Activated CD4-positive, alpha-beta T cell treated with anti-CD3 and anti-CD28 coated beads, Interleukin-2, amount 50 U/mL, for 48 hours (primary cell): ENCODE measurements around the gene UBE2R2.
"Not testable (repeated sequence)": the region's sequence is repeated elsewhere in the genome, so short reads cannot be mapped to it uniquely, and the experiment has no call there.

ENCODE experiments used
- DNase-seq, 2 experiments: peaks; one replicate each; pipeline ENCODE4 v3.0.0-alpha.2; 2020

UBE2R2 gene, protein sequence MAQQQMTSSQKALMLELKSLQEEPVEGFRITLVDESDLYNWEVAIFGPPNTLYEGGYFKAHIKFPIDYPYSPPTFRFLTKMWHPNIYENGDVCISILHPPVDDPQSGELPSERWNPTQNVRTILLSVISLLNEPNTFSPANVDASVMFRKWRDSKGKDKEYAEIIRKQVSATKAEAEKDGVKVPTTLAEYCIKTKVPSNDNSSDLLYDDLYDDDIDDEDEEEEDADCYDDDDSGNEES

DNA sequence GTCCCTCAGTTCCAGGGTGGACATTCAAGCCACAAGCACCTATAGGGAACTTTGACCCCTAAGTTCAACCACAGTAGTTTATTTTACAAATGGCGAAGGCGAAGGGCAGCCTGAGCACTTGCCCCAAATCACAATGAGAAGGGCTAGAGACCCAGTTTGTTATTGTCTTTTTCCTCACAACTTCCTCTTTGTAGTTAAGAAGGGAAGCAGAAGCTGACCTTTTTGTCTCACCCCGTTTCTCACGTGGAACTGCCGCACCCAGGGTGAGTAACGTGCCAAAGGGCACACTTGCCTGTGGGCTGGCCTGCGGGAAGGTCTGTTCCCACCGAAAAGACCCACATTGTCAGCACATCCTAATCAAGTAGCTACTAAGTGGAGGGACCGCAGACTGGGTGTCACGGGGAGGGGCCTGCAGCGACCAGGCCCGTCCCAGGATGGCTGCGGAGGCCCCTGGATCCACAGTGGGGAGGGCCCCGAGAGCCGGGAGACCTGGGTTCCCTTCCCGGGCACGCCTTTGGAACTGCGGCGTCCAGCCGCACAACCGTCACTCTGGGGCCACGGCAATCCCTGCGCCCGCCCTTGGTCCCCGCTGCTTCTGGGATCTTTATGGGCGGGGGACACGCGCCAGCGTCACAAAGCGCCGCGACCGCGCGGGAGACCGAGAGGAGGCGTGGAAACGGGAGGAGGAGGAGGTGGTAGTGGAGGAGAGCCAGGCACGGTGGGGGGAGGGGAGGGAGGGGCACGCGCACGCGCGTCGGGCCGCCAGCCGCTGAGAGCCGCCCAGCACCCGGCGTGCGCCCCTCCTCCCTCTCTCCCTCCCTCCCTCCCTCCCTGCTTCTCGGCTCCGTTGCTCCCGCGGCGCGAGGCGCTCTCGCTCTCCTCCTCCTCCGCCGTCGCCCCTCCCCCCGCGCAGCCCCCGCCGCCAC lies at the start of gene UBE2R2:
UBE2R2 (plus strand) TSS at position 834 of the 926 bp plus-strand sequence. CDS start 598 bp downstream, outside the sequence.
- DNase-seq: peak; percentile 92 to 94

- DNase-seq: not testable (repeated sequence)
These were observed 46.6 kb upstream of the UBE2R2 start for GRCh38 chr9:33770156-33770880.

GRCh38 chr9:33773135-33773534 lies 43.8 kb upstream of the UBE2R2 start:
- not testable (repeated sequence) for DNase-seq

DNA sequence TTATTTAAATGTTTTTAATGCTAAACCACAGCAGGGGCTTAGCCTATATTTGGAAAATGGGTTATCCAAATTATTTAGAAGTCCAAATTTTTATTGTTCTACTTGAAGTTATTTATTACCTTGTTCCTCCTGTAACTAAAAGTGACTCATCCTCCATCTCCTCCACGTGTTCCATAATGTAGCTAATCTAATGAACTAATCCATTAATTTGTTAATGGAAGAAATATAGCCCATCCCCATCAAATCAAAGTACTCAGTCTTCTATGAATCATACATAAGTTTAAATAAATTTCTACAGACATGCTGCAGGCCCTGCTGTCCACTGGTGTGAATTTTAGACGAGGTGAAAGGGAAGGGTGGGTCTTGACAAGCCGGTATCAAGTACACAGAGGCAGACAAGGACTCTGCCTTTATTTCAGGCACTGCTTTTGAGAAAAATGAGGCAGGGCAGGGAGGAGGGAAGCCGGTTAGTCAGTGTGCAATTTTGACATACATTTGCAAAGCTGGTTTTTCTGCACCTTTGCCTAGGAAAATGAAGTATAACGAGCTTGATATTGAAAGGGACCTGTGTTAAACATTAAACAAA lies 42.8 kb upstream of the UBE2R2 start:
- not testable (repeated sequence) for DNase-seq

- DNase-seq: no peak
These were observed 40.4 kb upstream of the UBE2R2 start for GRCh38 chr9:33776578-33776977.

DNA sequence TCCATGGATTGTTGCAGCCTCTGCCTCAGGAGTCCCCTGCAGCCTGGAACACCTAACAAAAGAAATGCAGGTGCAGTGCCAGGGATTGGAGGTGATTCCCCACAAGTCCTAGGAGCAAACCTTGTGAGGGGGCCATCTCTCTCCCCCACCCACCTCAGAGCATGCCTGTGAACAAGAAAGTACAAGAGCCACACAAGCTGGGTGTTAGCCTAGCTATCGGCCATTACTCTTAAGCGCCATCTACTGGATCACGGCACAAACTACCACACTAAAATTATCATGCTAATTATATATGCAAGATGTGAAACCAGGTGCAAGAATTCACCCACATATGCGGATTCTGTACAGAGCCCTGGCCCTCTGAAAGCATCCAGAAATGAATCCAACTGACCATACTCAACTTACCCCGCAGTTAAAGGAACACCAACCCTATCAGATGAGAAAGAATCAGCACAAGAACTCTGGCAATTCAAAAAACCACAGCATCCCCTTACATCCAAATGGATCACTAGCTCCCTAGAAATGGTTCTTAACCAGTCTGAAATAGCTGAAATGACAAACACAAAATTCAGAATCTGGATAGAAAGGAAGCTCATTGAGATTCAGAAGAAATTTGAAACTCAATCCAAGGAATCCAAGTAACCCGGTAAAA lies 38.1 kb upstream of the UBE2R2 start:
- peak; percentile 31 to 53 for DNase-seq

DNA sequence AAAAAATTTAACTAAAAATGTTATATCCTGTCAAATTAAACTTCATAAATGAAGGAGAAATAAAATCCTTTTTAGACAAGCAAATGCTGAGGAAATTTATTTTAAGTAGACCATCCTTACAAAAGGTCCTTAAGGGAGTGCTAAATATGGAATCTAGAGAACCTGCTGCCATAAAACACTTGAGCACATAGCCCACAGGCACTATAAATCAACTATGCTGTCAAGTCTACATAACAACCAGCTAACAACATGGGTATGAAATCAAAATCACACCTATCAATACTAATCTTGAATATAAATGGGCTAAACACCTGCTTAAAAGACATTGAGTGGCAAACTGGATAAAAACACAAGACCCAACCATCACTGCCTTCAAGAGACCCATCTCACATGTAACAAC lies 36.7 kb upstream of the UBE2R2 start:
- no peak for DNase-seq

GRCh38 chr9:33781736-33782135 lies 35.2 kb upstream of the UBE2R2 start:
- DNase-seq: no peak

GRCh38 chr9:33782395-33783152 lies 34.4 kb upstream of the UBE2R2 start:
- DNase-seq: no peak

DNA sequence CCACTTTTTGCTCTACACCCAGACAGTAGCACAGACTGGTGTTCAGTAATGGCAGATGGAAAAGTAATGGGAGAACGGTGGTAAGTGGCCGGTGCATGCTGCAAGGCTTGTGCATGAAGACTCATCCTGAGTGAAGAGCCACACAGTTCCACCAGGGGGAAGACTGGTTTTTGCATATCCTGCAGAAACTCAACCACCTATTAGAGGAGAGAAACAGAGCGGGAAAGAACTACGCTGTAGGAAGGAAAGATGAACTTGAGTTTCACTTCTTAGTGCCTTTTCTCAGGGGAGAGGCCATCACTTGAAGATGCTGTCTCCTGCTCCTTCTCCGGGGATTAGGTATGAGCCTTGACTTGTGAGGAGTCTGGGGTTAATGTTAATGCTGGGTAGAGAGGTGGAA lies 31.0 kb upstream of the UBE2R2 start:
- no peak for DNase-seq

DNA sequence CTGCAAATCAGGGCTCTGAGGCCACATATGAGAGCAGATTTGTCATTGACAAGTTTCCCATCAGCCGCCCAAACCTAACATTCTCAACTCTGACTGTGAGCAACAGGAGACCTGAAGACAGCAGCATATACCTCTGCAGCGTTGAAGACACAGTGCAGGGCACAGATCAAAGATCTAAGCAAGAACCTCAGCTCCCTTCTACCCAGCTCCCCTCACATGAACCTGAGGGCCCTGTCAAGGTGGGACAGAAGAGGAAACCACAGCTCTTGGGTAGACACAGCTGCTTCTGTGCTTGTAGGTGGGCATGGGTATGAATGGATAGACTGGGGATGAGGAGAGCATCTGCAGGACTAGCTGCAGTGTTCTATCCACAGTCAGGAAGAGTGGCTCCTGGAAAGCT lies 30.3 kb upstream of the UBE2R2 start:
- no peak for DNase-seq

GRCh38 chr9:33787839-33788238 lies 29.1 kb upstream of the UBE2R2 start:
- no peak for DNase-seq

DNA sequence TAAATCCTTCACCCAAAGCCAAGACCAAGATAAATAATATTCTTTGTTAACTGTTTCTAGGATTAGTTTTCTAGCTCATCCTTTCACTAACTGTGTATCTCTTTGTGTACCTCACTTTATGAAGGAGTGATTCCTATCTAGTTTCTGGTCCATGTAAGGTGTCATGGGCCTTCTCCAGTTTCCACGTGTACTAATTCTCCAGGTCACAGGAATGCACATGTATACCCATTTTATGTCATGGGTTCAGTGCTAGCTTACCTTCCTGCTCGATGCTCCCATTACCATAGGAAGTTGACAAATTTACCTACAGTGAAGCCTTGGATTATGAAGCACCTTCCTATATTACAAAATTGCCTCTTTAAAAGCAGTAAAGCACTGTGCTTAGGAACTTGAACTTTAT lies 27.5 kb upstream of the UBE2R2 start:
- DNase-seq: not testable (repeated sequence)

DNA sequence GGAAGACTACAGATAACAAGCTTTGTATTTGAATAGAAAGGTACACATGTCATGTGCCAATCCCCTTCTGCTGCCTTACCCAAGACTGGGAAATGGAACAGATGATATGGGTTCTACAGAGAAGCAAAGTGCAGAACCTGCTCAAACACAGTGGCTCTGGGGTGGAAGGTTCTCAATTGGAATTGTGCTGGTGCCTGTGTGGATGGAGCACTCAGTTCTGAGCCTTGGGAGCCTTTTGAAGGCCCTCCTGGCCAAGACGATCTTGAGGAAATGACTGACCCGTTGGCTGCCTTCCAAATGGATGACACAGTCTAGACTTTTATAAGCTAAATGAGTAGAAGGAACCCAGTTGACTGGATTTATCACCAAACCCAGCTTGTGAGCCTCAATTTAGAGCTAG lies 25.8 kb upstream of the UBE2R2 start:
- no peak for DNase-seq

DNA sequence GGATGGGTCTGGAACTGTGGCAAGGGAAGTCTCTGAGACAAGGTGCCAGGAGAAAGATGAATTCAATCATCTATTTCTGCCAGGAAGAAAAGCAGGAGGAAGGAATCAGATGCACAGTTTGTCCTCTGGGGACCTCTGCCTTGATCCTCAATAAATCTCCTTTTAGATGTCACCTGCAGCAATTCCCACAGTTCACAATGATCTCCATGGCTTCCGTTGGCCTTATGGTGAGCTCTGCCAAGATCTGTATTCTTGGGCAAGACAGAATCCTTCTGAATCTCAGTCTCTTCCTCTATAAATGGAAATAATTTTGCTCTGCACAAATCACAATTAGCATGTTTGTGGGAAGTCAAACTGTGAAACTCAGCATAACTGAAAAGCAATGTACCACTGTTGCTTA lies 23.5 kb upstream of the UBE2R2 start:
- not testable (repeated sequence) for DNase-seq

GRCh38 chr9:33794560-33794959 lies 22.4 kb upstream of the UBE2R2 start:
- DNase-seq: no peak

- no peak for DNase-seq
These were observed 21.7 kb upstream of the UBE2R2 start, which contains the start of gene PRSS3 for GRCh38 chr9:33795281-33795680. TSS of gene PRSS3 (plus strand) at chr9:33795561. CDS start at chr9:33795574, 13 bp downstream.

DNA sequence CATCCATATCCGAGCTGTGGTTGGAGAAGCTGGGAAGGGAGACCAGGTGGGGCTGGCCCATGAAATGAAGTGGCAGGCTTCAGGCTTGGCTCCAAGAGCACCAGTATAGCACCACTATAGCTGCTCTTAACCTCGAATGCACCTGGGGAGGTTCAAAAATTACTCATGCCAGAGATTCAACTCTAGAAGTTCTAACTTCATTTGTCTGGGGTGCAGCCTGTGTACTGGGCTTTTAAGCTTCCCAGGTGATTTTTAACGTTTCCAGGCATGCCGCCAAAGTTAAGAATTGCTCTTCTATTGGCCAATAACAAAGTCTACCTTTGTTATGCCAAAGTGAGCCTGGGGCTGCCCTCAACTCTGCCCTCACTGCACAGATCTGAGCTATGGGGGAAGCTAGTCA lies 21.1 kb upstream of the UBE2R2 start:
- no peak for DNase-seq

DNA sequence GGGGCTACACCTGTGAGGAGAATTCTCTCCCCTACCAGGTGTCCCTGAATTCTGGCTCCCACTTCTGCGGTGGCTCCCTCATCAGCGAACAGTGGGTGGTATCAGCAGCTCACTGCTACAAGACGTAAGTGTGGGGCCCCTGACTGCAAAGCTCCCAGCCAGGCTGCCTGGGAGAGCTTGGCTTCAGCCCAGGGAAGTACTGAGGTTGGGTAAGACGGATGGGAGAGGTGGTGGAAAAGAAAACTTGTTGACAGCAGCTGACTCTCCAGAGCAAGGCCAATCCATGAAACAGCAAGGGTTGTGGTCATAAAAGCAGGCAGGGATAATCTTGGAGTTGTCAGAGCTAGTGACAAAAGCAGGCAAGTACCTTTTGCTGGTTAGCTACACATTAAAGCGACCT lies 20.3 kb upstream of the UBE2R2 start:
- DNase-seq: not testable (repeated sequence)

DNA sequence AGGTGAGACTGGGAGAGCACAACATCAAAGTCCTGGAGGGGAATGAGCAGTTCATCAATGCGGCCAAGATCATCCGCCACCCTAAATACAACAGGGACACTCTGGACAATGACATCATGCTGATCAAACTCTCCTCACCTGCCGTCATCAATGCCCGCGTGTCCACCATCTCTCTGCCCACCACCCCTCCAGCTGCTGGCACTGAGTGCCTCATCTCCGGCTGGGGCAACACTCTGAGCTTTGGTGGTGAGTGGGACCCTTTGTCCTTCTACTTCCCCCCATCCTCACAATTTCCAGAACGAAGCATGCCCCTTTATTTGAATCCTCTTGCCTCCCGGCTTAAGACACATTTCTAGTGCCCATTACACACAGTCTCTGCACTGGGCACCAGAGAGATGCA lies 19.1 kb upstream of the UBE2R2 start:
- DNase-seq: no peak

GRCh38 chr9:33798545-33798944 lies 18.4 kb upstream of the UBE2R2 start:
- no peak for DNase-seq
